Measurements from ENCODE around the gene GATM.
"Not testable (repeated sequence)": the region's sequence is repeated elsewhere in the genome, so short reads cannot be mapped to it uniquely, and the experiment has no call there.

GATM gene

DNA sequence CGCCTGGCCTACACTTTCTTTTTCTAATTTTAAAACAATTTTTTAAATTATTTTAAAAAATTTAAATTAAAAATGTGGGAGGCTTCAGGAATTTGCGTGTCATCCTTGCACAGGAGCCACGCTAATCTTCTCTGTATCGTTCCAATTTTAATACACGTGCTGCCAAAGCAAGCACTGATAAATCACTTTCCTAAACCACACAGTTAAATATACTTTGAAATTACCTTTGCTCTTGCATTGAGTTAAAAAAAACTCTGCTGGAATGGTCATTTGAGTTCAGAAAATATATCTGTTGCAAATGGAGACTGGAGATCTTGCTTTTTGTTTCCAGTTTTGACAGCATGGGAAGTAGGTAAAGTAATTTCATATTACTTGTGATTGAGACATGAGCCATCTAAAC, 23.6 kb downstream of the GATM start:
- DNase-seq (ENCODE audit: low read depth, low spot score), result no peak

DNA sequence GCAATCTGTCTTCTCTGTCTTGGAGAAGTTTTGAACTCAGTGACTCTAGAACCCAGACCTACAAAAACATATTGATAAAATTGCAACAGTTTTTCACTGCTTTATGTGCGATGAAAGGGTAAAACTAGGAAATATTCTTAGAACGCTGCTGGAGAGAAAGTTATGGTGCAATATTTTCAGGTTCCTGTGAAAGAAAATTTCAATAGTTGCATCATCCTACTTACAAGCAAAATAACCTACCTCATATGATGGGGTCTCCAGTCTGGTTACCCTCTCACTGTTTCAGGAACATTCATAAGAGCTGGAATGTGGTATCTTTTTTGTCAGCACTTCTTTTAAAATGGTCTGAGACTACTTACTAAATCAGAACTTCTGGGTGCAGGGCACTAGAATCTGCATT, 27.1 kb downstream of the GATM start:
- DNase-seq (ENCODE audit: low read depth, low spot score), result no peak

DNA sequence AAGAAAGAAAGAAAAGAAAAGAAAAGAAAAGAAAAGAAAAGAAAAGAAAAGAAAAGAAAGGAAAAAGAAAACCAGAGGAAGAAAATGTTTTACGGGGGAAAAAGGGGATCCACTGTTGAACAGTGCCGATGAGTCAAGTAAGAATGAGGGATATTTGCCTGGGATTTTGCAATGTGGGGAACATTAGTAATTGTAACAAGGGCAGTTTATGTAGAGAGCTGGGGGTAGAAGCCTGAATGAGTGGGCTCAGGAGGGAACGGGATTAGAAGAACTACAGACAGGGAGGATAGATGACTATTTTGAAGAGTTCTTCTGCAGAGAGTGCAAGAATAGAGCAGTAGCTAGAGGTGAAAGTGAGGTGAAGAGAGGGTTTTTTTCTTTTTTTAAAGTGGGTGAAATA, 28.7 kb downstream of the GATM start:
- no peak for DNase-seq (ENCODE audit: low read depth, low spot score)

DNA sequence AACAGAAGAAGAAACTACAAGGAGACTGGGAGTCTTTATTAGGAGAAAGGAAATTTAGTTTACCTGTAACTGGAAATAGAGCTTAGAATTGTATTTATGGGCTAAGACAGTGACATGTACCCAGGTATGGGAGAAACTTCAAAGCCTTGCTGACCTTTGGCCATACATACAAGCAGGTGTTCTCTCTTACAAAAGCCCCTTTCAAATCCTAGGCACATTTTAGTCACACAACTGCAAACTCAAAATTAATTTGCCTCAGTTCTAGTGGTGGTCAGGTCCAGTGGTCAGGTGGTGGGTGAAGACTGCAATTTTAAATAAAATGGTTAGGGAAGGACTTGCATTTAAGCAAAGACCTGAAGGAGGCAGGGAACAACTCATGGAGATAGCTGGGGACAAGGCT, 30.4 kb downstream of the GATM start:
- DNase-seq (ENCODE audit: low read depth, low spot score), result no peak

DNA sequence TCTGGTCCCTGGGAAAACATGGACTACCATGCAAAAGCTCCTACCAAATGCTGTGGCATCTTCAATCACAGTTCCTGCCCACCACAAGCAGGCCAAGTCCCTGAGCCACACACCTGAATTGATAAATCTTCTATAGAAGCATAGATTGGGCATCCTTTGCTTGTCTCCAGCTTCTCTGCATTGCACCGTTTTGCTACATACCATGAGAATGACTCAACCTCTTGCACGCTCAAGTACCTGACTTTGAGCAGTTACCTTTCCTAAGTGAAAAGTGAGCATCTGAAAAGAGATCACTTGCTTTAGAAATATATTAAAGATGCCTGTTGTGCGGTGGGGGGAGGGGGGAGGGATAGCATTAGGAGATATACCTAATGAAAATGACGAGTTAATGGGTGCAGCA, 31.3 kb downstream of the GATM start:
- DNase-seq (ENCODE audit: low read depth, low spot score), result no peak

DNA sequence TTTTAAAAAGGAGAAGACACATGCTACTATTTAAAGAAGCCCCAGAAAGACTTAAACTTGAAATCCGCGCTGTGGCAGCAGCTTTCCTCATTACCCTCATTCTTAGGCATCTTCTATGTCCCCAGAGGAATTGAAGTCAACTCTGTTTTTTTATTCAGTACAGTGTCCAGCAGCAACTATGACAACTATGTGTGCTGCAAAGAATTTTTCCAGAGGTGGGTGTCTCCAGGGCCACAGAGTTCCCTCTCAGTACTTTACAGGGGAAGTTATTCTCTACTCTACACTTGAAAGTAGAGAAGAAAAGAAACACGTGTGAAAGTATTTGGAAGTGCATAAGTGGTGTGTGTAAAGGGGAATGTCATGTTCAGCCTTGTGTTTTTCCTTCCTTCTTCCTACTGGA, 32.0 kb downstream of the GATM start:
- DNase-seq (ENCODE audit: low read depth, low spot score), result no peak

DNA sequence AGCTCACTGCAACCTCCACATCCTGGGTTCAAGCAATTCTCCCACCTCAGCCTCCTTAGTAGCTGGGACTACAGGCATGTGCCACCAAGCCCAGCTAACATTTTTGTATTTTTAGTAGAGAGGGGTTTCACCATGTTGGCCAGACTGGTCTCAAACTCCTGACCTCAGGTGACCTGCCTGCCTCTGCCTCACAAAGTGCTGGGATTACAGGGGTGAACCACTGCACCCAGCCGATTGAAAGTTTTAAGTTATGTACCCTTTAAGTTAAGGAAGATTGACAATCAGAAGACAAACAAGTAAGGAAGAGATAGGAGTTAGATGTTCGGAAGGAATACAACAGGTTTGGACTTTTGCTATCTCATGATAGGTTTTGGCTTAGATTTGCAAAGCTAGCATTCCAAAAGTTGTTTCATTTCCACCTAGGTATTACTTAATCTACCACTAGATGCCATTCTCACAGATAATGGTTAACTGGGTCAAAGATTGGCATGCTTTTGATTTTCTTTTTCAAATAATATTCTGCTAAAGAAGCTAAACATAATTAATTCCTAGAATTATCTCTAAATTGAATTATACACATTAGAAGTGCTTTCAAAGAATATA, 35.0 kb downstream of the GATM start:
- no peak for DNase-seq (ENCODE audit: low read depth, low spot score)

DNA sequence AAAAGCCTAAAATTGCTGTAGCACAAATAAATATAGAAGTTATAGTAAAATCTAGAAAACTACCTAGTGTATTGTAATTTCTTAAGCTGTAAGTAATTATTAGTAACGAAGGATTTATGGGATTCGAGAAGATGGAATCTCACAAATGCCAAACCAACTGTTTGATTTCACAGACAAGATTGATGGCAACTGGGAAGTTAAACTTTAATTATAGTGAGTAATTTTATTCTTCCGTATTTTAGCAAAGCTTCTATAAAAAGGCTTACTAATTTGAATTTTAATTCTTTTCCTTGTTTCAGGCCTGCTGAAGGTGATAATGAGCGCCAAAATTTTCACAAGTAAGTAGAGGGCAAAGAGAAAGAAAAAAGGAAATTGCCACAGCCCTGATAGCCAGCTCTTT, 36.6 kb downstream of the GATM start:
- DNase-seq (ENCODE audit: low read depth, low spot score), result no peak

DNA sequence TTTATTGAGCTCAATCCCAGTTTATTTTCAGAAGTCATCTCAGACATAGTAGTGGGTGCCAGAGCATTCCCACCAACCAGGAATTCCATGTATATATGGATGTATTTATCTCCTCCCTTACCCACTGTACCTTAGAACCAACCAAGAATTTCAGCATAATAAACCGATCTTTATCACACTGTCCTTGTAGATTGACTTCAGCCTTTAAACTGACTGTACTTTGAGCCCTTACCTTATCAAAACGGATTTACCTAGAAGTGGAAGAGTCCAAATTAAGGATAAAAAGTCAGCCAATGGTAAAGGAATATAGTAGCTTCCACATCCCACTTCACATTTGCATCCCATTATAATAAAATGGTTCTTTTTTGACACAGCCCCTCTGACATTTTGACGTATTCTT, 37.9 kb downstream of the GATM start:
- DNase-seq (ENCODE audit: low read depth, low spot score), result no peak

DNA sequence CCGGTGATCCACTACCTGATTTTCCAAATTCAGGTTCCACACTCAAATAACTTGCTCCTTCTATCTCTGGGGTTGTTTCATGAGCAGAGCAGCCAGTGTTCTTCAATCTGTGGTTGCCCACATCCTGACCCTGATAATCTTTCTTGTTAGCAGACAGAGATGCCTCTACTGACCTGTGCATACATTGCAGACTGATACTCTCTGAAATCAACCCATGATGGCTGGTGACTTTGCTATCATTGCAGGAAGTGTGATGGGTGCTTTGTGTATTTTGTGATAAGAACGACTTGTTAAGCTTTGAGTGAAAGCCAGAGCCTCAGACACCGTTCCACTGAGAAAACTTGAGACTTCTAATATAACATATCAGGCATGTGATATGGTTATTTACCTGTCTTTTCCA, 39.9 kb downstream of the GATM start:
- no peak for DNase-seq (ENCODE audit: low read depth, low spot score)

DNA sequence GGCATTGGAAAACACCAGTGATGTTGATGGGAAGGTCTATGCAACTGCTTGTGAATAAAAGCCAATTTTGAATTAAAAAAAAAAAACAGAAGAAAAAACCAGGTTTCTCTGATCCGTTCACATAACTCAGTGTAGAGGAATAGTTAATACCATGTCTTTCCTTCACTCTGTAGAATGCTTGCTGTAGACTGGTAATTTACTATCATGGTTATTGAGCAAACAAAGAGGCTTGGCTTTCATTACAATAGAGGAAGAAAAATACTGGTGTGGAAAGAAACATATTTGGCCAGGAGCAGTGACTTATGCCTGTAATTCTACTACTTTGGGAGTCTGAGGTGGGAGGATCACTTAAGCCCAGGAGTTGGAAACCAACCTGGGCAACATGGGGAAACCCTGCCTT, 41.1 kb downstream of the GATM start:
- DNase-seq (ENCODE audit: low read depth, low spot score), result no peak

DNA sequence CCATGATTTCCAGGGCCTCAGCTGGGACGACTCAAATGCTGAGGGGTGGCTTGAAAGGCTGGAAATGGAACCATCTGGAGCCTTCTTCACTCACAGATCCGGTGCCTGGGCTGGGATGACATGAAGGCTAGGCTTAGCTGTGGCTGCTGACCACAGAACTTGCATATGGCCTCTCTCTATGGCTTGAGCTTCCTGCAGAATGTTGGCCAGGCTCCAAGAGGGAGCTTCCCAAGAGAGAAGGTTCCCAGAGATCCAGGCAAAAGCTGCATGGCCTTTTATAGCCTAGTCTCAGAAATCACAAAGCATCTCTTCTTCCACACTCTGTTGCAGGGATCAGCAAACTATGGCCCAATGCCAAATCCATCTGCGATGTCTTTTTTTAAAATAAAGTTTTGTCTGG, 44.8 kb downstream of the GATM start:
- DNase-seq (ENCODE audit: low read depth, low spot score), result no peak

DNA sequence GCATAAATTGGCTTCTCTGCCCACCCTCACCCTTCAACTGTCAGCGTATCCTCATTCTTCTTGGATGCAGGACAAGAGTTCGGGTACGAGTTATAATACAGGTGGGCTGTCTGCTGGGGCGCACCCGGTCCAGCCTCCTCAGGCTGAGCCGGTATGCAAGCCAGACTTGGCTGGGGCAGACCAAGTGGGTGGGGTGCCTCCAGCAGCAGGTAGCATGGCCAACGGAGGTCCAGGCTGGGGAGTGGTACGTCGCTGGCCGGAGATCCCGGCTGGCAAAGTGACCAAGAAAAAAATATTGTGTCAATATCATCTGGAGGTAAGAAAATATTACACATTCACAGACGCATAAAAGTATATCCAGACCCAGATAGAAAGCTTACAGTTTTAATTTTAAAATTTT, 45.6 kb downstream of the GATM start:
- no peak for DNase-seq (ENCODE audit: low read depth, low spot score)

DNA sequence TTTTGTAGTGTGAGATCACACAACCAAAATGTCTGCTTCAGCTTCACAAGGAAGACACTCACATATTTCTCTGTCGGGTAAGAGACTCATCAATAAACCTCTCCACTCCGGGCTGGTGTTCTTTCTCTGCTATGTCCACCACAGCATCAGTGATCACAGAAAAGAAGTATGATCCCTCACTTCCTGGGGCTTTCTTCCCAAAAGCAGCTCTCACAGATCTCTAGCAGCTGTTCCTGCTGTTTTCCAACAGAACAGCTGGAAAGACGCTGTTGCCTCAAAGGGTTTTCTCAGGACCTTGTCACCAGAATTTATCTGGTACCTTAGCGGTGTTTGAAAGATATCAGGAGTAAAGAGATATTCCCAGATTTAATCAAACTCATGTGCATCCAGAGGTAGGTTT, 46.4 kb downstream of the GATM start:
- no peak for DNase-seq (ENCODE audit: low read depth, low spot score)

DNA sequence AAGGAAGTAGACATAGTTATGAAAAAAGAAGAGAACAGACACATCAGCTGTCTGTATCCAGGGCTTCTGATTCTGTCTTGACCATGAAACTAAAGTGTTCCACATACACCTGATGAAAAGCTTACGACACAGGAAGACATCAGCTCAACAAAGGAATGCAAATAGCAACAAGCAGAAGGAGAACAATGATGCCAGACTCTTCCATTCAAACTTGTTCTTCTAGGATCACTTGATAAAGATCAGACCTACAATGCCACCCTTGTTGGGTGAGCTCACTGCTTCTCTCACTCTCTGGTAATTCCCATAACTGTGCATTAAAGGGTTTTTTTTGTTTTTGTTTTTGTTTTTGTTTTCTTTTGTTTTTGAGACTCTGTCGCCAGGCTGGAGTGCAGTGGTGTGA, 49.7 kb downstream of the GATM start:
- no peak for DNase-seq (ENCODE audit: low read depth, low spot score)

DNA sequence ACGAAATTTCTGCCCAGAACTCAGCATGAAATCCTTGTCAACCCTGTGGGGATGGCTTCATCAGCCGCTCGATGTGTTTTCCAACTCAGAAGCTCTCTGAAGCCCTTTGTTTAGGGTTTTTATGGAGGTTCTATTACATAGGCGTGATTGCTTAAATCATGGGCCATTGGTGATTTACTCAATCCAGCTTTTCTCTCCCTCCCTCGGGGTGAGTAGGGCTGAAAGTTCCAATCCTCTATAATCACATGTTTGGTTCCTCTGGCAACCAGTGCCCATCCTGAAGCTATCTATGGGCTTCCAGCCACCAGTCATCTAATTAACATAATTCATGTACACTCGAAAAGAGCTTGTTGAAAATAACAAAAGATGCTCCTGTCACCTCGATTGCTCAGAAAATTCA, 51.6 kb downstream of the GATM start:
- DNase-seq (ENCODE audit: low read depth, low spot score), result no peak

DNA sequence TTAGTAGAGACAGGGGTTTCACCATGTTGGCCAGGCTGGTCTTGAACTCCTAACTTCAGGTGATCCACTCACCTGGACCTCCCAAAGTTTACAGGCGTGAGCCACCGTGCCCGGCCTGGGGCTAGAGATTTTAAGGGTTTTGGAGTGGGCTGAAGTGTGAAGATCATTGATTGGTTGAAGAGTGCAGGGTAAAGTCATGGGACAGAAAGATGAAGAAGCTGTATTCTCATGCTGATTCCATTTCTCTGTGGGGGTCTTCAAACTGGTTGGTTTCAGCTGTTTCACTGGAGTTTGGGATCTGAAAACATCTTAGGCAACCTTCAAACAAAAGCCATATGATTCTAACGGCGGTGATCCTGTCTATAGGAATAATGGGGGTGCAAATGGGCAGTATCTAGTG, 52.1 kb downstream of the GATM start:
- no peak for DNase-seq (ENCODE audit: low read depth, low spot score)

DNA sequence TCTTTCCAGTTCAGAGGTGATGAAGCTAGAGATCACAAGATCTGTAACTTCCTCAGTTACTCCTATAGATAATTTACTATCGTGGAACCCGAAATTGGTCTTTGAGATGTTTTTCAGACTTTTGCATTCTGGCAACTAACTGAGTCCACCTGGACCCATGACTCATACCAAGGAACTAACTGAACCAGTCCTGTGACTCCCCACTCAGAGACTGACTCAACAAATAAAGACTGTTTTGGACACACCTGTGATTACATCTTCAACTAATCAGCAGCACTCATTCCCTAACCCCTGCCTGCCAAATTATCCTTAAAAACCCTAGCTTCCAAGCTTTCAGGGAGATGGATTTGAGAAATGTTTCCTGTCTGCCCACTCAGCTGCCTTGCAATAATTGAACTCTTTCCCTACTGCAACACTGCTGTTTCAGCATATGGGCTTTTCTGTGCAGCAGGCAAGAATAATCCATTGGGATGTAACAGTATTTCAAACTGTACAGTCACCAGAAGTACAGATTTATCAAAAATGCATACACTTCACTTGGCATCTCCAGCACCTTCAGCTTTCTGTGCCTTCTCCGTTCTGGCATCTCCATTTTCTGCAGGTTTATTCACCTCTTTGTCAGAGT, 57.7 kb downstream of the GATM start:
- no peak for DNase-seq (ENCODE audit: low read depth, low spot score)

DNA sequence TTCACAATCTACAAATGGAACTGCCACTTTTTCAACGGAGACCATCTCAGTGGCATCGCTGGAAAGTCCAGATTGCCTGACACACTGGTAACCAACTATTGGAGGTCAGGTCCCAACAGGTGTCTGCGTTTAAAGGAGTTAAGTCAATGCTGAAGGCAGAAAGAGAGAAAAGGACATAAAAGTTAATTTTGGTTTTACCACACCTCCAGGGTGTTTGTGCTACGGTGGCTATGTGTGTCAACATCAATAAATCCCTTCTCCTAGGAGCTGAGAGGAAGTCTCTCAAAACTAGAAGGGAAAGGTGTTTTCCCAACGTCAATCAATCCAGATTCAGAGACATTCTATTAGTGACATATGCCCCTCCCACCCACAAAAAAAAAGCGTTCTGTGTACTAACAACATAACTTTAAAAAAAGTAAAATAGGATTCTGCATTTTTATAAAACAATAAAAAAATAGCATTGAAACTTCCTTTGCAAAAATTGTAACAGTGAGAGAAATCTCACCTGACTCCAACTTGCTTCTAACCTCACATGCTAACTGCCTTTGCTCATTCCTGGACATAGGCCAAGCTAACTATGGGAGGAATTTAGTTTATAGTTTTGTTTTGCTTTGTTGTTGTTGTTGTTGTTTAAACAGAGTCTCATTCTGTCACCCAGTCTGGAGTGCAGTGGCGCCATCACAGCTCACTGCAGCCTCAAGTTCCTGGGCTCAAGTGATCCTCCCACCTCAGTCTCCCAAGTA, 58.7 kb downstream of the GATM start:
- DNase-seq (ENCODE audit: low read depth, low spot score), result no peak

DNA sequence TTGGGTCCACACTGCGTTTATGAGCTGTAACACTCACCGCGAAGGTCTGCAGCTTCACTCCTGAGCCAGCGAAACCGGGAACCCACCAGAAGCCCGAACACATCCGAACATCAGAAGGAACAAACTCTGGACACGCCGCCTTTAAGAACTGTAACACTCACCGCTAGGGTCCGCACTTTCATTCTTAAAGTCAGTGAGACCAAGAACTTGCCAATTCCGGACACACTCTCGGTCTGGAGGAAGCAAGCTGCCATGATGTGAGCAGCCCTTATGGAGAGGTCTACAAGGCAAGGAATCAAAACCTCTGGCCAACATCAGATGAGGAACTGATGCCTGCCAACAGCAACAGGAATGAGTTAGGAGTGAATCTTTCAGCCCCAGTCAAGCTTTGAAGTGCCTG, 63.4 kb downstream of the GATM start:
- DNase-seq (ENCODE audit: low read depth, low spot score), result no peak

DNA sequence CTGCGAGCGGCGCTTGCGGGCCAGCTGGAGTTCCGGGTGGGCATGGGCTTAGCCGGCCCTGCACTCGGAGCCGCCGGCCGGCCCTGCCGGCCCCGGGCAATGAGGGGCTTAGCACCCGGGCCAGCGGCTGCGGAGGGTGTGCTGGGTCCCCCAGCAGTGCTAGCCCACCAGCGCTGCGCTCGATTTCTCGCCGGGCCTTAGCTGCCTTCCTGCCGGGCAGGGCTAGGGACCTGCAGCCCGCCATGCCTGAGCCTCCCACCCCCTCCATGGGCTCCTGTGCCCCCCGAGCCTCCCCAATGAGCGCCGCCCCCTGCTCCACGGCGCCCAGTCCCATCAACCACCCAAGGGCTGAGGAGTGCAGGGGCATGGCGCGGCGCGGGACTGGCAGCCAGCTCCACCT, 64.2 kb downstream of the GATM start:
- not testable (repeated sequence) for DNase-seq (ENCODE audit: low read depth, low spot score)
